GM12864 (cell line): ENCODE results near the gene SP2.

Source experiments
- DNase-seq: peaks from one replicate; pipeline ENCODE4 v3.0.0-alpha.2; 2011; ENCODE audit warnings: low read depth
- H3K4me3 ChIP-seq: 2 replicates; pipeline ENCODE4 v1.5.1; 2011; ENCODE audit warnings: mild to moderate bottlenecking, low read depth, low read length, control low read depth
- TF ChIP-seq, protein P1 (sequence below): IDR thresholded peaks from 2 replicates; pipeline ENCODE4 v1.5.1; 2011; ENCODE audit warnings: low read depth, mild to moderate bottlenecking, moderate library complexity, low read length, control low read depth, inconsistent platforms; ENCODE audit errors: missing control alignments

Gene SP2

GRCh38 chr17:47895856-47896671 lies at the start of gene SP2:
TSS of gene SP2 (plus strand) at chr17:47896236. CDS start at chr17:47896287, 51 bp downstream.
- H3K4me3 ChIP-seq = peak within 1 kb of the TSS; percentile 100

DNA sequence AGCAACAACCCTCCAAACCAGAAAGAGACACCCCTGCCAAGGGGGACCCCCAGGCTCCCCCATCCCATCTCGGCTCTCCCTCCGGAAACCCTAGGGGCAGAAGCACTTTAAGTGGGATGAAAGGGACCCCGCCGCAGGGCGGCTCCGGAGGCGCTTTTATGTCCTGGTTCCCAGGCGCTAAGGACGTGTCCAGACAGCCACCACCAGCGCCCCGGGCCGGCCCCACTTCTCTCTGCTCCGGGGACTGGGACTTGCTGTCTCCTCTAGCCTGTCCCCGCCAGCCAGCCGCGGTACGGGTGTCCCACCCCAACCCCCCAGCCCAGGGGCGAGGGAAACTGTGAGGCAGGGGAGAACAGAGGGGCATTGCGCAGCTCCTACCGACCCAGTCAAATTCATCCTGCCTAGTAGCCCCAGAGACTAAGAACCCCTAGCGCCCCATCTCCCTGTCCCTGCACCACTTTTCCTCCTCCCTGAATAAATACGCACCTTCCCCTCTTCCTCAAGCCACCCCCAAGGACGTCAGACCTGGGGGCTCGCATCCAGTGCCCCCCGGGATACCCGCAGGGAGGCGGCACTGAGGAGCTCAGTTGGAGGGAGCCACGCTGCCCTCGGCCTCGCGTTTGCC lies 49.2 kb upstream of the SP2 start:
- no peak for DNase-seq
- TF ChIP-seq, protein P1, sequence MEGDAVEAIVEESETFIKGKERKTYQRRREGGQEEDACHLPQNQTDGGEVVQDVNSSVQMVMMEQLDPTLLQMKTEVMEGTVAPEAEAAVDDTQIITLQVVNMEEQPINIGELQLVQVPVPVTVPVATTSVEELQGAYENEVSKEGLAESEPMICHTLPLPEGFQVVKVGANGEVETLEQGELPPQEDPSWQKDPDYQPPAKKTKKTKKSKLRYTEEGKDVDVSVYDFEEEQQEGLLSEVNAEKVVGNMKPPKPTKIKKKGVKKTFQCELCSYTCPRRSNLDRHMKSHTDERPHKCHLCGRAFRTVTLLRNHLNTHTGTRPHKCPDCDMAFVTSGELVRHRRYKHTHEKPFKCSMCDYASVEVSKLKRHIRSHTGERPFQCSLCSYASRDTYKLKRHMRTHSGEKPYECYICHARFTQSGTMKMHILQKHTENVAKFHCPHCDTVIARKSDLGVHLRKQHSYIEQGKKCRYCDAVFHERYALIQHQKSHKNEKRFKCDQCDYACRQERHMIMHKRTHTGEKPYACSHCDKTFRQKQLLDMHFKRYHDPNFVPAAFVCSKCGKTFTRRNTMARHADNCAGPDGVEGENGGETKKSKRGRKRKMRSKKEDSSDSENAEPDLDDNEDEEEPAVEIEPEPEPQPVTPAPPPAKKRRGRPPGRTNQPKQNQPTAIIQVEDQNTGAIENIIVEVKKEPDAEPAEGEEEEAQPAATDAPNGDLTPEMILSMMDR = no peak
- H3K4me3 ChIP-seq = no peak overlapping the region

More at GRCh38 chr17:47895856-47896671, at the start of gene SP2:
- TF ChIP-seq, protein P1 = no peak
- peak; percentile 100 for DNase-seq

- TF ChIP-seq, protein P1 = peak; percentile 23
- no peak overlapping the region for H3K4me3 ChIP-seq
- no peak for DNase-seq
Measured at GRCh38 chr17:47847341-47848197, 48.5 kb upstream of the SP2 start.

- no peak for DNase-seq
- H3K4me3 ChIP-seq = no peak overlapping the region
- TF ChIP-seq, protein P1 = no peak
Measured at GRCh38 chr17:47848198-47848513, 47.9 kb upstream of the SP2 start.

DNA sequence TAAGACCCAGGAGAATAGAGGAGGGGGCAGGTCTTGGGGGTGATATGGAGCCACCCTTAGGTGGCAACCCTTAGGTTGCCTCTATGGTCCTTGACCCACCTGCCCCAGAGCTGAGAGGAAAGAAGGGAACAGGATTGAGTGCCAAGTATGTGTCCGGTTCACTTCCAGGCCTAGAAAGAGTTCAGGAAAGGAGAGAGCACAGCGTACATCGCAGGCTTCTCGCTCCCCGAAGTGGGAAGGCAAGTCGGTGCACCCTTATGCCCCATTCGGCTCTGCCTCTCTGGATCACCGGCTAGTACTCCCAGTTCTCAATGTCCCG lies 45.7 kb upstream of the SP2 start:
- TF ChIP-seq, protein P1 = no peak
- DNase-seq = no peak
- no peak overlapping the region for H3K4me3 ChIP-seq

- DNase-seq = no peak
- TF ChIP-seq, protein P1 = no peak
- H3K4me3 ChIP-seq = no peak within 1 kb of the TSS
Measured at GRCh38 chr17:47850692-47851573, 45.1 kb upstream of the SP2 start, which contains the start of gene SP6. TSS of gene SP6 (minus strand) at chr17:47851163. CDS start at chr17:47848429, 2,734 bp downstream.
